Activated T-helper 1 cell treated with anti-CD3 and anti-CD28 coated beads, Interleukin-12 subunit alpha, Interleukin-12 subunit beta, Interleukin-2, Interleukin-4 antibody, amounts not matched to agents 30 ng/mL and 10 ng/mL and 1 ng/mL, durations not matched to agents 14 hours and 24 hours and 36 hours (primary cell): ENCODE results near the gene CCDC88A. TPM values are rescaled to one million over a fixed set of nuclear protein-coding genes. Genes with fewer than 3 reads are reported as not detected.

Source experiments
- DNase-seq: peaks from one replicate; pipeline ENCODE4 v3.0.0; 2021; ENCODE audit warnings: low spot score
- H3K27ac Mint-ChIP-seq: one replicate; pipeline ENCODE4 v1.8.0; 2021; ENCODE audit warnings: mild to moderate bottlenecking, mixed read lengths
- H3K27me3 Mint-ChIP-seq: one replicate; pipeline ENCODE4 v1.8.0; 2022; ENCODE audit warnings: mild to moderate bottlenecking, moderate library complexity, mixed read lengths; ENCODE audit not compliant: insufficient read depth
- H3K36me3 Mint-ChIP-seq: one replicate; pipeline ENCODE4 v1.8.0; 2021; ENCODE audit warnings: low read depth, mixed read lengths
- H3K4me1 Mint-ChIP-seq: one replicate; pipeline ENCODE4 v1.8.0; 2021; ENCODE audit warnings: low read depth, mixed read lengths
- H3K4me3 Mint-ChIP-seq: one replicate; pipeline ENCODE4 v1.8.0; 2021; ENCODE audit warnings: mild to moderate bottlenecking, moderate library complexity, mixed read lengths
- H3K9me3 Mint-ChIP-seq: one replicate; pipeline ENCODE4 v1.8.0; 2021; ENCODE audit warnings: mixed read lengths
- intact Hi-C: fragments of 100-400 bp; cut with micrococcal nuclease; formaldehyde crosslinking; loops from one replicate; pipeline ENCODE4 v1.15.1; 2024
- total RNA-seq: library from RNA; stranded (reverse); gene quantifications from 2 replicates; pipeline ENCODE4 v1.2.3, GENCODE V29; 2022

The CCDC88A gene
- total RNA-seq, 1 donor from 2014 or later = 6.4 TPM

GRCh38 chr2:55418512-55419232 is 984 bp downstream of the CCDC88A start:
- DNase-seq = no peak
- Mint-ChIP-seq H3K4me3 (peak overlapping the region; percentile 89), H3K27ac (peak overlapping the region; percentile 41), H3K9me3 (no peaks in the 10 kb centered on the region), H3K27me3 (peaks cover 20% of the 10 kb centered on the region), H3K4me1 (peaks cover 23% of the 10 kb centered on the region), H3K36me3 (no peaks in the 10 kb centered on the region)
- intact Hi-C loops = loop anchor here (1.0 to 5.0 kb wide), 7 partner anchors 136 to 696 kb away; partner anchors contain the start of genes EML6, MTIF2, PNPT1 and PPP4R3B

- H3K27me3 Mint-ChIP-seq = peaks cover 19% of the 10 kb centered on the region
- intact Hi-C loops = loop anchor here (2.0 to 5.0 kb wide), 3 partner anchors 199 to 696 kb away; partner anchors contain the start of genes EML6, PNPT1 and PPP4R3B
- DNase-seq = no peak
- no peak overlapping the region for H3K27ac Mint-ChIP-seq
- peaks cover 23% of the 10 kb centered on the region for H3K4me1 Mint-ChIP-seq
- H3K4me3 Mint-ChIP-seq = peak overlapping the region; percentile 89
- H3K36me3 Mint-ChIP-seq = no peaks in the 10 kb centered on the region
- H3K9me3 Mint-ChIP-seq = no peaks in the 10 kb centered on the region
Measured at GRCh38 chr2:55418072-55418471, 1.6 kb downstream of the CCDC88A start.

- no peak overlapping the region for H3K27ac Mint-ChIP-seq
- peaks cover 23% of the 10 kb centered on the region for H3K4me1 Mint-ChIP-seq
- no peak overlapping the region for H3K4me3 Mint-ChIP-seq
- peaks cover 12% of the 10 kb centered on the region for H3K27me3 Mint-ChIP-seq
- no peaks in the 10 kb centered on the region for H3K36me3 Mint-ChIP-seq
- no peaks in the 10 kb centered on the region for H3K9me3 Mint-ChIP-seq
- no peak for DNase-seq
- intact Hi-C loops = loop anchor here (5.0 kb wide), 2 partner anchors 275 to 695 kb away; partner anchors contain the start of genes EML6 and PNPT1
Measured at GRCh38 chr2:55416786-55417568, 2.7 kb downstream of the CCDC88A start.

DNA sequence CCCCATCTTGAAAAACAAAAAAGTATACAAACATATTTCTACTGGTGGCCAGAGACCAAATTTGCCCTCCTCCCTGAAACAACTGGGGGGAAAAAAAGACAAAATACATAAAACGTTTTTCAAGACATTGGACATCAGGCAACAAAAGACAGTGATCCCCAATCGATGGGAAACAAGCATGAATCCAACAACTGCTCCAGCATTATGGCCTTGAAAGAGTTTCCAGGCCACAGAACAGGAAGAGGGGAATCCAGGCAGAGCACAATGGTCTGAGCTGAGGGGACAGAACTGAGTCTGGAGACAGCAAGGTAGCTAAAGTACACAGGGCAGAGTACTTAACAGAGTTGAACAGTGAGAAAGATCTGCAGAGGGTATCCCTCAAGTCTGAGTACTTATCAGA is 4.4 kb downstream of the CCDC88A start:
- Mint-ChIP-seq H3K27ac (no peak overlapping the region), H3K9me3 (no peaks in the 10 kb centered on the region), H3K36me3 (no peaks in the 10 kb centered on the region), H3K4me3 (no peak overlapping the region), H3K4me1 (peaks cover 20% of the 10 kb centered on the region), H3K27me3 (peaks cover 9% of the 10 kb centered on the region)
- DNase-seq = no peak
- intact Hi-C loops = loop anchor here (5.0 kb wide), 2 partner anchors 277 to 693 kb away; partner anchors contain the start of genes EML6 and PNPT1

GRCh38 chr2:55408918-55409868 is 10.5 kb downstream of the CCDC88A start:
- Mint-ChIP-seq H3K27ac (no peak overlapping the region), H3K9me3 (no peaks in the 10 kb centered on the region), H3K36me3 (no peaks in the 10 kb centered on the region), H3K27me3 (peaks cover 2% of the 10 kb centered on the region), H3K4me3 (no peak overlapping the region), H3K4me1 (peaks cover 8% of the 10 kb centered on the region)
- no peak for DNase-seq
- intact Hi-C loops = no loop called here

DNA sequence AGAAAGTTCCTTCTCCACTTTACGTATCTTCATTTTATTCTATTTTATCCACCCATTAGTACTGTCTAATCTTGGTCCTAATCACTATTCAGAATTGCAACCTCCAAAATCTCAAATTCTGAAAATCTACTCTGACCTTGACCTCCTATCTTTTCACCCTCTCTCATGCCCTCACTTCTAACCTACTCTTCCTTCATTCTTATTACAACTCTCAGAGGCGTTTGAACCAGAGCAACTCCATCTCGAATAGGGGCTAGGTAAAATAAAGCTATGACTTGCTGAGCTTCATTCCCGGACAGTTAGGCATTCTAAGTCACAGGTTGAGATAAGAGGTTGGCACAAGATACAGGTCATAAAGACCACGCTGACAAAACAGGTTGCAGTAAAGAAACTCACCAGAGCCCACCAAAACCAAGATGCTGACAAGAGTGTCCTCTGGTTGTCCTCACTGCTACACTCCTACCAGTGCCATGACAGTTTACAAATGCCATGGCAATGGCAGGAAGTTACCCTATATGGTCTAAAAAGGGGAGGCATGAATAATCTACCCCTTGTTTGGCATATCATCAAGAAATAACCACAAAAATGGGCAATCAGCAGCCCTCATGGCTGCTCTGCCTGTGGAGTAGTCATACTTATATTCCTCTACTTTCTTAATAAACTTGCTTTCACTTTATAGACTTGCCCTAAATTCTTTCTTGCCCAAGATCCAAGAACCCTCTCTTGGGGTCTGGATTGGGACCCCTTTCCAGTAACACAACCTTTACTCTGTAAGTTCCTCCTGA is 11.4 kb downstream of the CCDC88A start:
- peaks cover 8% of the 10 kb centered on the region for H3K4me1 Mint-ChIP-seq
- intact Hi-C loops = no loop called here
- no peak for DNase-seq
- H3K4me3 Mint-ChIP-seq = no peak overlapping the region
- no peaks in the 10 kb centered on the region for H3K36me3 Mint-ChIP-seq
- H3K27ac Mint-ChIP-seq = no peak overlapping the region
- no peaks in the 10 kb centered on the region for H3K27me3 Mint-ChIP-seq
- H3K9me3 Mint-ChIP-seq = no peaks in the 10 kb centered on the region

- intact Hi-C loops = no loop called here
- H3K9me3 Mint-ChIP-seq = no peaks in the 10 kb centered on the region
- H3K27me3 Mint-ChIP-seq = no peaks in the 10 kb centered on the region
- peaks cover 2% of the 10 kb centered on the region for H3K36me3 Mint-ChIP-seq
- H3K4me3 Mint-ChIP-seq = no peak overlapping the region
- no peak overlapping the region for H3K27ac Mint-ChIP-seq
- no peak for DNase-seq
- peaks cover 8% of the 10 kb centered on the region for H3K4me1 Mint-ChIP-seq
Measured at GRCh38 chr2:55405116-55405515, 14.5 kb downstream of the CCDC88A start.

DNA sequence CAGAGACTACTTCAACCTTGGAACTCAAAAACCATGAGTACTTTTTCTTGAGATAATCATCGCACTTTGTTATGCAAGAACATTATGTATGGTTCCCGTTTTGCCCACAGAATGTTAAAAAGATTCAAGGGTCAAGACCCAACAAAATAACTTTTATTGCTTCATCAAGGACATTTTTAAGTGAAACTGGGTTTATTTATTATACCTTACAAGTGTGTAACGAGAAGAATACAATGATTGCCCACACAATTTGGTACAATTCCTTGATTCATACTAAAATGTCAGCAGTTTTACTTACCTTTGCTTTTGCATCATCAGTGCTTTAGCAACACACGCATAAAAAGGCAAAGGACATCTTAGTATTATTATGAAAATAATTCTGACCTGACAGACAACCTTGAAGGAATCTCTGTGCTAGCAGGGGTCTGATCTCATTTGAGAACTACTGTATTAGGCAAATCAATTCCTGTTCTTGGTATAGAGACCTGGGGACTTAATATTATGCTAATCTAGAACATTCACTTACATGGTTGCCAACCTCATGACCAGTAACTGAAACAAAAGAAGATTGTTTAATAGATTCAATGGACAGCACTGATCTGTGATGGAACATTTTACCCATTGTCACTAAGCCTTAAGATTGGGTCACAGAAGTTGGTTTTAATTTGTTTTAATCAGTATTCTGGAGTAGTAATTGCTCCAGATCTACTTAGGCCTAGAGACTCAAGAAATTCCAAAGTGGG is 16.2 kb downstream of the CCDC88A start:
- Mint-ChIP-seq H3K36me3 (peaks cover 2% of the 10 kb centered on the region), H3K4me3 (no peak overlapping the region), H3K27me3 (peaks cover 2% of the 10 kb centered on the region), H3K9me3 (no peaks in the 10 kb centered on the region), H3K4me1 (no peaks in the 10 kb centered on the region), H3K27ac (no peak overlapping the region)
- intact Hi-C loops = no loop called here
- DNase-seq = no peak

GRCh38 chr2:55401124-55401523 is 18.5 kb downstream of the CCDC88A start:
- Mint-ChIP-seq H3K9me3 (no peaks in the 10 kb centered on the region), H3K36me3 (peaks cover 2% of the 10 kb centered on the region), H3K27me3 (peaks cover 2% of the 10 kb centered on the region), H3K4me1 (no peaks in the 10 kb centered on the region), H3K4me3 (no peak overlapping the region), H3K27ac (no peak overlapping the region)
- DNase-seq = no peak
- intact Hi-C loops = no loop called here

GRCh38 chr2:55400332-55400731 is 19.3 kb downstream of the CCDC88A start:
- DNase-seq = no peak
- Mint-ChIP-seq H3K36me3 (peaks cover 2% of the 10 kb centered on the region), H3K4me1 (no peaks in the 10 kb centered on the region), H3K4me3 (no peak overlapping the region), H3K27me3 (peaks cover 2% of the 10 kb centered on the region), H3K27ac (no peak overlapping the region), H3K9me3 (no peaks in the 10 kb centered on the region)
- intact Hi-C loops = no loop called here

DNA sequence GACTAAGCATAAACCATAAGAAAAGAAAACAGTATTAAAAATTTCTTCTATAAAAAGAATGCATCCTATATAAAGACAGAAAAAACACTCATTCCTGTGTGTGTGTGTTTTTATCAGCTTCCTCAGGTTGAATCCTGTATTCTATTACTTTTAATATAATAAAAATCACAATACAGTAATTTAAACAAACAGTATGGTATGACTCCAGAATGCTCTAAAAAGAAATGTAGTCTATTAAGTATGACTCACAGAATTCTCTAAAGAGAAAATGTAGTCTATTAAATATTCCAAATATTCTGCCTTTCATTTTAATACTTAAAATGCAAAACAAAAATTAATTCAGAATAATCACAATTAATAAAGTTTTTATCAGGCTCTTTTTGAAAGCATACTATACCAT is 19.8 kb downstream of the CCDC88A start:
- no peak for DNase-seq
- Mint-ChIP-seq H3K27ac (no peak overlapping the region), H3K36me3 (peaks cover 2% of the 10 kb centered on the region), H3K27me3 (peaks cover 2% of the 10 kb centered on the region), H3K4me1 (no peaks in the 10 kb centered on the region), H3K4me3 (no peak overlapping the region), H3K9me3 (no peaks in the 10 kb centered on the region)
- intact Hi-C loops = no loop called here
